DMS53 treated with DMSO at 0.1 percent for 48 hours (cell line): ENCODE measurements around the gene C2orf76.

Experiments
- DNase-seq: peaks from one replicate; lab custom pipeline; 2025; ENCODE audit not compliant: unreplicated experiment; lab: John Stamatoyannopoulos, UW

Gene C2orf76

DNA sequence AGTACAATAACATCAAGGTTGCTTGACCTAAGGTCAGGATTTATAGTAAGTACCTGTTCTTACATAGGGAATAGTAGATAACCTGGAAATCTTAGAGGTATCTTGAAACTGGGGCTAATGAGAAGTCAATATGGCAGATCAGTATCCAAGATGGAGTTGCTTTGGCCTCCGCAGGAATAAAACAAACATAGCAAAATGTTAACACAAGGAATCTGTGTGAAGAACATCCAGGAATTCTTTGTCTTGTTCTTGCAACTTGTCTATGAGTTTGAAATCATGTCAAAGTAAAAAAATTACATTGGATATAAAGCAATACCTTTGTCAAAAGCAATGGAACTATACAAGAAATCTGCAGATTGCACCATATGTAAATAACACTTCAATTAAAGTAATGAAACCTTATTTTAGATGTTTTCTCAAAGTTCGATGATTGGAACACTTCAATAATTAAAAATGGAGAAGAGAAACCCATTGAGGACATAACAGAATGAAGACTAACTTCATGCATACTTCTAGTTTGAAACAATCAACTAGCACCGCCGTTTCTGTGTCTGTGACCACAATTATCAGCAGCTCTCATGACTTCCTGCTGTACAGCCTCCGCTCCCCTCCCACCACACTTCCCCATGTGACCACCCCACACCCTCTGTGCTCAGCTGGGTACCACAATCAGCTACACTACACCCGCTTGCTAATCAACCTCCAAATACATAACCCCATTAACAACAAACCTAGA lies 27.6 kb downstream of the C2orf76 start:
- no peak for DNase-seq

DNA sequence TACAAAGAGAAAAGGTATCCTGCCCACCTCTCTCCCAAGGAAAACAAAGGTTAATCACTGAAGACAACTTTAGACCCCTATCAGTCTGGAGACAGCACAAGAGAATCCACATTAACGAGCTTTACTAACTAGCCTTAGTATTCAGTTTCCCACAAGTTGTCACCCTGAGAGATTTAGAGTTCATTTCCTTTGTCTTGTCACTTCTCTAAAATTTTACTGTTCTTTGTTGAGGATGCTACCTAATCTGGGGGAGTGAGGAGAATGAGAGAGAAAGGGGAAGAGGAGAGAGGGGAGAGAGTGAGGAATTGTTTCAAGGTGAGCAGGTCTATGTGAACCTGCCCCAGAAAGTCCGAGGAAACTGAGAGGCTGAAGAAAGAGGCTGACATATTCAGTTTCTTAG lies 28.4 kb downstream of the C2orf76 start:
- no peak for DNase-seq

GRCh38 chr2:119337749-119338148 lies 28.9 kb downstream of the C2orf76 start:
- no peak for DNase-seq

GRCh38 chr2:119333833-119334232 lies 32.8 kb downstream of the C2orf76 start:
- DNase-seq = no peak

DNA sequence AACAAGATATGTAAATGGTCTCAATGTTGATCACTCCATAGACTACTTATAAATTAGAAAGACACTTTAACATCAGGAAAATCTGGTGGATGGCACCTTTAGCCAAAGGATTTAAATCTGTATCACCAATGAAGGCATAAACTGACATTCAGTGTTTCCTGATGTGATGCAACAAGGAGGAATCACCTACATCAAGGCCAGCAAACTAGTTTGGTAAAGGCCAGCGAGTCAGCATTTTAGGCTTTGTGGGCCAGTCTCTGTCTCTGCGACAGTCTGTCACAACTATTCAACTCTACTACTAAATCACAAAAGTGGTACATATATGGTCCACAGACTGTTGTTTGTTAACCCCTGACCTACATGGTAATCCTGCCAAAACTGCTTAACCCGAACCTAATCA lies 33.3 kb downstream of the C2orf76 start:
- no peak for DNase-seq

DNA sequence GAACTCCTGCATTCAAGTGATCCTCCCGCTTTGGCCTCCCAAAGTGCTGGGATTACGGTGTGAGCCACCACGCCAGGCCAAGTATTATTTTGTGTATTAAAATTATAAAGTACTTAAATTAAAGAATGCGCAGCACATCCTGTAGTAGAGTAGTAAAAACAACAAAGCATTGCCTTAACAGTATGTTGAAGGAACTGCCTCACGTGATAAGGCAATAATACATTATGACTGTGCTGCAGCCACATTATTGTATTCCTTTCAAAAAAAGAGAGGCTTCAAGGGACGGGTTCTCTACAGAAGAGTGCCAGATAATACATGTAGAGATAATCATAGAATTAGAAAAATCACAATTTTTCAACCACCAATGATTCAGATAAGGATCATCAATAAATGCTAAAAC lies 33.7 kb downstream of the C2orf76 start:
- no peak for DNase-seq

- DNase-seq = no peak
Measured at GRCh38 chr2:119327431-119327830, 39.2 kb downstream of the C2orf76 start.

DNA sequence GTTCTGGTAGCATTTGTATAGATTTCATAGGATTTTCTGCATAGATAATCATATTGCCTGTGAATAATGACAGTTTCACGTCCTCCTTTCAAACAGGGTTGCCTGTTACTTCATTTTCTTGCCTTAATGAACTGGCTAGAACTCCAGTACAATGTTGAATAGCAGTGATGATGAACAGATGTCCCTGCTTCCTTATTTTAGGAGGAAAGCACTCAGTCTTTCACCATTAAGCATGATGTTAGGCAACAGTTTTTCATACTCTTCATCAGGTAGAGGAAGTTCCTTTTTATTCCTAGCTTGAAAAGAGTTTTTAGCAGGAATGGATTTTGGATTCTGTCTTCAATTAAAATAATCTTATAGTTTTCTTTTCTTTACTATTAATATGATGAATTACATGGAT lies 39.7 kb downstream of the C2orf76 start:
- no peak for DNase-seq

DNA sequence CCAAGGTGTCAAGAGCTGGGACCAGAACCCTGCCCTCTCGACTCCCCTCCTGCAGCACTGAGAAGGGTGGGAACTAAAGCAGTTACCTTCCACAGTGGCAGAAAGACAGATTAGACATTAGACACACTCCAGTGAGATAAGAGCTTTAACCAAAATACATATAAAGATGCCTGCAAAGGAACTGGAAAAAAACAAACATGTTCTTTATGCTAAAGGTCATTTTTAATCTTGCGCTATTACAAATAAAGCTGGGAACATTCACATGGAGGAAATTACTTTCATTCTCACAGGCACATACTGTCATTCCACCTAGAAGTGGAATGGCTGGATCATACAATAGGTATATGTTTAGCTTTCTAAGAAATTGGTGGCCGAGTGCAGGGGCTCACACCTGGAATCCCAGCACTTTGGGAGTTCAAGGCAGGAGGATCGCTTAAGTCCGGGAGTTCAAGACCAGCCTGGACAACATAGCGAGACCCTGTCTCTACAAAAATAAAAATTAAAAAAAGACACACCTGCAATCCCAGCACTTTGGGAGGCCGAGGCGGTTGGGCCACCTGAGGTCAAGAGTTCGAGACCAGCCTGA lies 41.9 kb downstream of the C2orf76 start:
- DNase-seq = no peak

DNA sequence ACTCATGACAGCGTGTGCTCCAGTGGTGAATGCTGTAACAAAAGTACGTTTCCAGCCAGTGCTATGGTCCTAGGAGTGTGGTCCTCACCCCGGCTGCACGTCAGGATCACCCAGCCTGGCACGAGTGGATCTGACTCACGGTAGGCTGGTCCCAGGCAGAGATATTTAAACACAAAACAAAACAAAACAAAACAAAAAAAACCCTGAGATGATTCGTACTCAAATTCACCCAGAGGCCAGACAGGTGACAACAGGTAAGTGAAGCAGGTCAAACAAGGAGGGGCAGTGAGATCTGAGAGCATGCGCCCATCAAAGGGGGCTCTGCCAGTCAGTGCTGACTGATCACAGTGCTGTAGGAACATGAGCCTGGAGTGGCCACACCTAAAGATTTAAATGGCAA lies 43.2 kb downstream of the C2orf76 start:
- no peak for DNase-seq

DNA sequence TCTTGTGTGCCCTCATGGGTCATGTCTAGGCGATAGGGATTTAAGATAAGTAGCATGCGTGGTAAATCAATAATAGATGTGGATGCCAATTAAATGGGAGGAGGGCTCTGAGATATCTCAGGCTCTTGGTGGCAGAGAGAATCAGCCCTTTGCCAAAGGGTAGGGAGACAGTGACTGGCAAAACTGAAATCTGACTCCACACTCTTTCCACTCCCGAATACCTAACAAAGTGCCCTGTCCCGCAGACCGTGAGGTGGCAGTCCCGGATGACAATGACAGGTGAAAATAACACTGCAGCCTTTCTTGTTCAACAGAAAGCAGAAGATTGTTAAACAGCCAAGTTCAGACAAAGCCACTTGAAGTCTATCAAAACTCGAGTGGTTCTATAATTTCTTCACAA lies 47.0 kb downstream of the C2orf76 start:
- DNase-seq = no peak

DNA sequence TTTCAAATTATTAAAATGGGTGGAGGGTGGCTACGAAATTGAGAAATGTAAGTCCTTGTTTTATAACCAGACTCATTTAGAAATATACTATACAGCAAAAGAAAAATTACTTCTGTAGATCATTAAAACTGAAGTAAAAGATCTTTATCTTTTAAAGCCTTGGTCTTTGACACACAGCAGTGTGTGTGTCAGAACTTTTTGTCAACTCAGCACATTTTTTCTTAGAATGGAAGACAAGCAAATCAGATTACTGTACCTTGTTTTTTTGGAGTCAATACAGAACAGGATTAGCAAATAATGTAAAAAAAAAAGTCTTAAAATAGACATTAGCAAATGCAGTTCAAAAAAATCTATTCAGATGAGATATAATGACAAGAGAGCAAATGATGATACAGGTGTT lies 49.1 kb downstream of the C2orf76 start:
- no peak for DNase-seq

GRCh38 chr2:119316066-119316465 lies 50.6 kb downstream of the C2orf76 start:
- no peak for DNase-seq

GRCh38 chr2:119315241-119315925 lies 51.3 kb downstream of the C2orf76 start:
- DNase-seq = no peak

DNA sequence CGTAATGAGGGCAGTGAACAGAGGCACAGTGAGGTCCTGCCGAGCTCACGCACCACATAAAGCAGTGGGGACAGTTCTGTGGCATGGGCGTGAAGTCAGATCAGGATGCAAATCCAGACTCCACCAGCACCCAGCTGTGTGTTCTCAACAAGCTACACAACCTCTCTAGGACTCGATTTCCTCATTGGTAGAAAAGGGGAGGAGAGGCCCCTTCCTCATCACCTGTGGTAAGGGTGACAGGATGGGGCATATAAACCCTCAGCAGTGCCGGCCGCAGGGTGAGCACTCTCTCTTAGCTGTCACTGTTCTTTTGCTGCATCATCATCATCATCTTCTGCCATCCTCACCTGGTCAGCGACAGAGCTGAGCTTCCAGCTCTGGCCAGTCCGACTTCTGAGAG lies 54.8 kb downstream of the C2orf76 start:
- DNase-seq = no peak

DNA sequence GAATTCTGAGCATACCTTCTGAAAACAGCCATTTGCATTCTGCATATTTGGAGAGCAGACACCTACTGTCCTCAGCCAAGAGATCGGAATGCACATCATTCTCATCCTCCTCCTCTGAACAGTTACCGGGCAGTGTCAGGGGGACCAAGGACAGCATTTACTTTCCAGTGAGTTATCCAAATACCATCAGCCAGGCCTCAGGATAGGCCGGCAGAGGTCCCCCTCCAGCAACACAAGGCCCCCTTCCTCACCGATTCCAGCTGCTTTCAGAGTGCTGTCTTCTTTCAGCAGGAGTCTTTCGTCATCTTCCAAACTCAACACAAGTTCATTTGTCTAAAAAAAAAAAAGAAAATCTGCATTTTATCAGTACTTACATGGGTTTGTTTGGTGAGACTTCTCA lies 55.3 kb downstream of the C2orf76 start:
- no peak for DNase-seq

- no peak for DNase-seq
Measured at GRCh38 chr2:119308793-119309330, 57.8 kb downstream of the C2orf76 start.

DNA sequence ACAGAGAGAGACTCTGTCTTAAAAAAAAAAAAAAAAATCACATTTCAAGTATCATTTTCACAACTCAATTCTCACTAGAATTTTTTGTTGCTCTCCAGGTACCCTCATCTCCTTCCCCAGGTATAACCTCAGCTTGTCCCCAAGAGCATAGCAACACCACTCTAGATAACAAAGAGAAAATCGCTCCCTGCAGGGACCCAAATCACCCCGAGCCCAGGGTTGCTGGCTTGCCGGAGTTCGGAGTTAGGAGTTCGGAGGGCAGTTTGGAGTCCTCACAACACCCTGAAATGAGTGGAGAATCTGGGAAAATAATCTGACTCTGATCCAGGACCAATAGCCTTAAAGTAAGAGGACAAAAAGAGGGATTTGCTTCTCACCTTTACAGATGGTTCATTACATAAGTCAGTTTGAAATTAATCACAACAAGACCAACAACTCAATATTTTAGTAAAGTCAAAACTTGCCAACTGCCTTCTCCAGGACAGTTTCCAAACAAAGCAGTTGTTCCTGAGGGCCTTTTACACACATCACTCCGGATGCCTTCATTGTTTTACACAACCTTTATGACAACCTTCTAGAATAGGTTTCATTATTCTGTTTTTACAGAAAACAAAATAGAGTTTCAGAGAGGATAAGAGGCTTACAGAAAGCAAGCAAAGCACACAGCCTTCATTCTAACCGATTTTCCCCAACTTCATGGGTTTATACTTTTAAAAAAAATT lies 59.1 kb downstream of the C2orf76 start:
- DNase-seq = no peak

DNA sequence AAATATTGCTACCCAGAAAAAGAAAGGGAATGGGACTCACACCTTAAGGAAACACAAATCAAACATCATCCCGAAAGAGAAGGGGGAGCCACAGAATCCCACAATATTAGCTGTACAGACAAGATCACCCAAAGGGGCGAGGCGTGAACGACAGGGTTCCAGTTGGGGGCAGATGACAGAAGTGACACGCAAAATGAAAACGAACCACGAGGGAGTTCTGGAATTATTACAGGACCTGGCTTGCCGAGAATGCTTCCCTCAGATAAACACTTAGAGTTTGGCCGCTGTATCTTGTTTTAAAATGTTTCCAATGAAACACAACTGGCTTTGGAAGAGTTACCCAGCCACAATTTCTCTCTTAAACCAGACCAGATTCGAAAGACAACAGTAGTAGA lies 60.4 kb downstream of the C2orf76 start:
- DNase-seq = no peak

DNA sequence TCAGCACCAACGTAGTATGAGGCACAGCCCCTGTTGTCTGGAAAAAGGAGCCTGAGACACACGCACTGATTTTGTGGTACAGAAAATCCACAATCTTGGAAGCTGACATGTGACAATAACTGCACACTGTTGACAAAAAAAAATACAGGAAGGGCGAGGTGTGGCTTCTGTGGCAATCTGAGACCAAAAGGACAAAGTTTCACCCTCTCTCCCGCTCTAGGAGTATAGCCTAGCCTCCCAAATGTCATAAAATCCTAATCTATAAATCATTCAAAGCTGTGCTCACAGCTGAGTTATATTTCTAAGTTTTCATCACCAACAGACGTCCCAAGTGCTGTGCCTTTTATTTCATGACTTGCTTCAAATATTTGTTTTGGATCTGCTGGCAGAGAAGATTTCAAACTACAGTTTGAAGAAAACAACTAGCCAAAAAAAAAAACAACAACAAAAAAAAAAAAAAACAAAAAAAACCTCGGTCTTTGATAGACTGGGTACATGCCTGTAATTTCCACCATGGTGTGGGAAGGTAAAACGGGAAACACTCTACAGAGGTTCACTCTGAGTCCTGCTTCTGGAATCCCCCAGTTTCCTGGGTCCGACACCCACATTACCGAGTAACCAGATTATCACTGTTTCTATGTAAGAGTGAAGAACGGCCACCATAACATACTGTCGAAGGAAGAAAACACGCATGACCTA lies 61.0 kb downstream of the C2orf76 start:
- no peak for DNase-seq

GRCh38 chr2:119304847-119305246 lies 61.8 kb downstream of the C2orf76 start:
- no peak for DNase-seq
